NCI-H2107 treated with DMSO at 0.1 percent for 48 hours (cell line): Measurements from ENCODE around the gene WIPF2.

Source experiments
- DNase-seq: peaks from one replicate; lab custom pipeline; 2025; ENCODE audit not compliant: unreplicated experiment; lab: John Stamatoyannopoulos, UW

The WIPF2 gene

GRCh38 chr17:40218740-40219593 lies at the start of gene WIPF2:
WIPF2 (plus strand) TSS chr17:40219304; CDS start chr17:40256460, 37,156 bp downstream.
- peak; percentile 97 for DNase-seq

DNA sequence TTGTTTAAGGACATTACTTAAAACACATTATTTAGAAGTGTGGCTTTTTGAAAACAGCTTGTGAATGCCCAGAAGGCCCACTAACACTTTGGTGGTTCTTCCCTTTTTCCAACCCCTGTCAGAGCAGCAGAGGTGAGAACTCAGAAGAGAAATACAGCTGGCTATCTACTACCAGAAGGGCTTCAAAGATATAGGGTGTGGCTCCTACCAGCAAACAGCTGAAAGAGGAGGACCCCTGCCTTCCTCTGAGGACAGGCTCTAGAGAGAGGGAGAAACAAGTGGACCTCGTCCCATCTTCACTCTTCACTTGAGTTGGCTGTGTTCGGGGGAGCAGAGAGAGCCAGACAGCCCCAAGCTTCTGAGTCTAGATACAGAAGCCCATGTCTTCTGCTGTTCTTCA lies 48.8 kb upstream of the WIPF2 start:
- no peak for DNase-seq

GRCh38 chr17:40171750-40172149 lies 47.4 kb upstream of the WIPF2 start:
- DNase-seq, result no peak

GRCh38 chr17:40173091-40173777 lies 45.9 kb upstream of the WIPF2 start:
- DNase-seq, result no peak

- no peak for DNase-seq
Observed at GRCh38 chr17:40173778-40174135, 45.3 kb upstream of the WIPF2 start.

- DNase-seq, result no peak
Observed at GRCh38 chr17:40174514-40174913, 44.6 kb upstream of the WIPF2 start.

- DNase-seq, result no peak
Observed at GRCh38 chr17:40175928-40176753, 43.0 kb upstream of the WIPF2 start.

DNA sequence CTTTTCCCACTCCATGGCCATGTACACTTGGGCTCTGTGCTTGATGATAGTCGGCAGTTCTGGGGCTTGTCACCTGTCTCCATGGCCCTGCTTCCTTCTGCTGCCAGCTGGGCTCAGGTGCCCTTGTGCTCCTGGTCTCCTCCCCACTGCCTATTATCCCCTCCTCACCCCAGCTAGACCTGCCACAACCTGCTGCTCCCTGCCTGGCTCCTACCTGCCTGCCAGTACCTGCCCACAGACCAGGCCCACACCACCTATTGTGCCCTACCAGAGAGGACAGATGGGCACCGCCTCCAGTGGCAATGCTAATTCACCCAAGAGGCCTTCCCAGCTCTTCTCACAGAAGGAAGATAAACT lies 42.4 kb upstream of the WIPF2 start:
- DNase-seq, result peak; percentile 88

GRCh38 chr17:40177275-40177874 lies 41.7 kb upstream of the WIPF2 start, which contains the start of gene RAPGEFL1:
RAPGEFL1 (plus strand) TSS chr17:40177470; CDS start chr17:40177862, 392 bp downstream.
- DNase-seq, result peak; percentile 63

DNA sequence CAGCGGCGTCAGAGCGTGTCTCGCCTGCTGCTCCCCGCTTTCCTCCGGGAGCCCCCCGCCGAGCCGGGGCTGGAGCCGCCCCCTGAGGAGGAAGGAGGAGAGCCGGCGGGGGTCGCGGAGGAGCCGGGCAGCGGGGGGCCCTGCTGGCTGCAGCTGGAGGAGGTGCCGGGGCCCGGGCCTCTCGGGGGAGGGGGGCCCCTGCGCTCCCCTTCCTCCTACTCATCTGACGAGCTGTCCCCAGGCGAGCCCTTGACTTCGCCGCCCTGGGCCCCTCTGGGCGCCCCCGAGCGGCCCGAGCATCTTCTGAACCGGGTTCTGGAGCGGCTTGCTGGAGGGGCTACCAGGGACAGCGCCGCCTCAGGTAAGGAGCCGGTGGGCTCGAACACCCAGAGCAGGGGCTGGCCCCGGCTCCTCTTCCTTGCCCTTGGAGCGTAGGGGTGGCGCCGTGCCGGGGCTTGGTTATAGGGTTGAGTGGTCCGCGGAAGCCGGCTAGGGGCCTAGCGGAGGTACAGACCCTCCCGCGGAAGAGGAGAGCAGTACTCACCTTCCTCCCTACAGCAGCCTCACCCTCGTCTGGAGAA lies 41.0 kb upstream of the WIPF2 start:
- DNase-seq, result no peak

DNA sequence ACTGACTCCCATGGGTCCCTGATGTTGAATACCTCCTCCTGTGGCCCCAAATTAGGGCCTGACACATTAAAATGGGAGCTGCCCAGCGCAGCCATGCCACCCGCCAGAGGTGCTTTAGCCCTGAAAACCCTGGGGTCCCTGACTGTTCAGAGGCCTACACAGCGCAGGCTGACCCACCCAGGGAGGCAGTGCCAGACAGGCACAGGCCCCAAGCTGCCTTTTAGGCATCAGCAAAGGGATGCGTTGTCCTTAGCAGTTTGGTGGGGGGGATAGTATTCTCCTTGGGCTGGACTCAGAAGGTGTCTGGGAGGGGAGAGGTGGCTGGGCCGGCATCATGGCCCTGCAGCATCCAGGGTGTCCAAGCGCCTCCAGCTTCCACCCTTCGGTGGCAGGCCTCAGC lies 40.4 kb upstream of the WIPF2 start:
- DNase-seq, result no peak

DNA sequence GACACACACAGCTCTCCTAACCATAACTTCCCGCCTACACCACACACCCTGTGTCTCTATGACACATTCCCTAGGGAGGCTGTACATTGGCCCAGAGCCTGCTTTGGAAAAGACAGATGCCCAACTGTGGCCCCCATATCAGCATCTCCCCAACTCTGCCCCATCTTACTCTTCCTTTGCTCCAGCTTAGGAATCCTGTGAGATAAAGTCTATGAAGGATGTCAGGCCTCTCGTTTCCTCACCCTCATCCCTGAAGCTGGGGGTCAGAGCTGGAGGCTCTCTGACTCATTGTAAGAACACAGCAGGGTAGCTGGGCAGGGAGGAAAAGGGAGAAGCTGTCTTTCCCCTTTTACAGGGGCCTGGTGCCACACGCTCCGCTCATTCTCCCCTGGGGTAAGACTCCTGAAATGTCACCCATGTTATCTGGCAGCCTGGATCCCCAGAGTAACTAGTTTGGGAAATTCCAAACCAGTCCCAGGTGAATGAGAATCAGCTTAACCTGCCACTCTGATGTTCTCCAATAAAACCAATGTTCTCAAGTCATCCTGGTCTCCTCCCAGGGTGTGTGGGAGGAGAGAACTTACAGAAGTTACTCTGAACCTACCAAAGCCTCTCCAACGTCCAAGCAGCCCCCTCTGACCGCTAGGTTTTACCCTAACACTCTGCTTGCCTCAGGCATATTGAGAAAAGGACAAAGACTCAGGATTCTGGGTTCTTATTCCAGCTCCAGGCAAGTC lies 39.0 kb upstream of the WIPF2 start:
- DNase-seq, result no peak

- DNase-seq, result no peak
Observed at GRCh38 chr17:40180694-40181093, 38.4 kb upstream of the WIPF2 start.

DNA sequence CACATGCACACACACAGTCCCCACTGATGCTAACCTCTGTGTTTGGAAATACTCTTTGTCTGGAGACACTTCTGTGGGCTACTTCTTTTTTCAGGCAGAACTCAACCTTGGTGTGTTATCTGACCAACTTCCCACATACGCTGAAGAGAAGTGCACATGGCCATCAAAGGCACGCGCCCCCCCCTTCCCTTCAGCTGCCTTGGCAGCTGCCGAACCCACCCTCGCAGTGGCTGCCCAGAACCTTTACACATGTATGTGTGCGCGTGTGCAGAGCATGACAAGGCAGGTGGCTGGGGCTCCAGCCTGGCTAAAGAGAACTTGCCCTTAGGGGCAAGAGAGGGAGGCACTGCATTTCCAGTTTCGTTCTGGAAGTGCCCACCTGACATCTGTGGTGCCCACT lies 37.9 kb upstream of the WIPF2 start:
- DNase-seq, result no peak

- DNase-seq, result no peak
Observed at GRCh38 chr17:40182606-40183005, 36.5 kb upstream of the WIPF2 start.

- no peak for DNase-seq
Observed at GRCh38 chr17:40187238-40187637, 31.9 kb upstream of the WIPF2 start.

GRCh38 chr17:40188694-40189093 lies 30.4 kb upstream of the WIPF2 start:
- no peak for DNase-seq

- no peak for DNase-seq
Observed at GRCh38 chr17:40190197-40191021, 28.7 kb upstream of the WIPF2 start.
